Measurements from ENCODE around the gene SLC38A3.

SLC38A3 gene

GRCh38 chr3:50204804-50205412, at the start of gene SLC38A3:
TSS of gene SLC38A3 (plus strand) at chr3:50205271. CDS start at chr3:50214200, 8,929 bp downstream.
- peak in 1 of 2 experiments; percentile 36 for DNase-seq

GRCh38 chr3:50155491-50155878, 49.6 kb upstream of the SLC38A3 start:
- DNase-seq, result no peak

GRCh38 chr3:50155891-50156290, 49.2 kb upstream of the SLC38A3 start:
- no peak for DNase-seq

- no peak for DNase-seq
Observed at GRCh38 chr3:50156549-50157493, 48.2 kb upstream of the SLC38A3 start.

GRCh38 chr3:50157827-50158529, 47.1 kb upstream of the SLC38A3 start:
- no peak for DNase-seq

- DNase-seq, result no peak
Observed at GRCh38 chr3:50158530-50159146, 46.4 kb upstream of the SLC38A3 start.

- no peak for DNase-seq
Observed at GRCh38 chr3:50160561-50160983, 44.5 kb upstream of the SLC38A3 start.

GRCh38 chr3:50161320-50161719, 43.8 kb upstream of the SLC38A3 start:
- DNase-seq, result no peak

GRCh38 chr3:50162034-50162883, 42.8 kb upstream of the SLC38A3 start:
- no peak for DNase-seq

GRCh38 chr3:50163572-50164455, 41.3 kb upstream of the SLC38A3 start:
- DNase-seq, result no peak

GRCh38 chr3:50164481-50164880, 40.6 kb upstream of the SLC38A3 start:
- DNase-seq, result no peak

GRCh38 chr3:50164984-50165909, 39.8 kb upstream of the SLC38A3 start:
- DNase-seq, result no peak

- no peak for DNase-seq
Observed at GRCh38 chr3:50165910-50166538, 39.0 kb upstream of the SLC38A3 start.

GRCh38 chr3:50166620-50167019, 38.5 kb upstream of the SLC38A3 start:
- DNase-seq, result no peak

GRCh38 chr3:50167069-50167840, 37.8 kb upstream of the SLC38A3 start:
- no peak for DNase-seq

GRCh38 chr3:50167841-50168209, 37.2 kb upstream of the SLC38A3 start:
- DNase-seq, result no peak

GRCh38 chr3:50168388-50168787, 36.7 kb upstream of the SLC38A3 start:
- no peak for DNase-seq

GRCh38 chr3:50168791-50169190, 36.3 kb upstream of the SLC38A3 start:
- DNase-seq, result no peak
